ENCODE data around the gene NMNAT3.

The NMNAT3 gene

DNA sequence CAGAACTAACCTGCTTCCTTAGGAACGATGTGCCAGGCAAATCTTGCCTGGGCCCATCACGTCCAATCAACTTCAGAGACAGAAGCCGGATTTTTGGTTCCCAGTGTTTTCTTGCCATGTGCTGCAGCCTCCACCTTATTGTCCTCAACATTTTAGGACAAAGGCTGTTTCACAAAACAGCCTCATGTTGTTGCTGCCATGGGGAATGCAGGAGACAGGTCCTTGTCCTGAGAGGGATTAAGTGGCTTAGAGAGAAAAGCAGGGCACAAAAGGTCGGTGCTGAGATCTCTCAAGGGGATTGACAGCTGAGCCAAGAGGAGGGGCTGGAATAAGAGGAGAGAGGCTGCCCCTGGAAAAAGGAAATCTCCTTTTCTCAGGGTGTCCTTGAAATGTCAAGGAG lies 11.3 kb upstream of the NMNAT3 start:
- Mint-ChIP-seq H3K4me1 (no peaks in the 10 kb centered on the region), H3K36me3 (ENCODE audit: low read depth) (no peaks in the 10 kb centered on the region), H3K9me3 (no peaks in the 10 kb centered on the region), H3K4me3 (no peak overlapping the region), H3K27me3 (peaks cover 6% of the 10 kb centered on the region), H3K27ac (no peak overlapping the region)
- ATAC-seq = no peak
- DNase-seq = no peak

DNA sequence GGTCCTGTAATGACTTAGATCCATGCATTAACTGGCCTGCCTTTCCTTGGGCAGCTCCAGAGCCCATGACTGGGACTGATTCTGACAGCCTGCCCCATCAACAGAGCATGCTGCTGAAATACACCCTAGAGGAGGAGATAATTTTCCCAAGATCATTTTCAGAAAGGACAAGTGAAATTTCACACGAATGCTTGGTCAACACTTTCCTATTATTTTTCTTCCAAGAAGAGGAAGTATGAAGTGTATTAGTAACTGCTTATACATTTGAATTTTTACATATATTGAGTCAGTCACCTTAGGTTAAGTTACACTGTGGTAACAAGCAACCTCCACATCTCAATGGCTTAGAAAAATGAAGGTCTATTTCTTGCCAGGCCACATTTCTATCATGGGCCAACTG lies 9.7 kb upstream of the NMNAT3 start:
- Mint-ChIP-seq H3K27ac (no peak overlapping the region), H3K36me3 (ENCODE audit: low read depth) (no peaks in the 10 kb centered on the region)
- no peak for ATAC-seq

GRCh38 chr3:139686624-139687023 lies 8.9 kb upstream of the NMNAT3 start:
- H3K9me3 Mint-ChIP-seq = no peaks in the 10 kb centered on the region
- no peaks in the 10 kb centered on the region for H3K36me3 Mint-ChIP-seq (ENCODE audit: low read depth)
- ATAC-seq (no peak), DNase-seq (no peak)
- no peak overlapping the region for H3K4me3 Mint-ChIP-seq
- H3K4me1 Mint-ChIP-seq = no peaks in the 10 kb centered on the region
- no peak overlapping the region for H3K27ac Mint-ChIP-seq
- no peaks in the 10 kb centered on the region for H3K27me3 Mint-ChIP-seq

More for the DNA sequence above, 9.7 kb upstream of the NMNAT3 start:
- H3K4me3 Mint-ChIP-seq = no peak overlapping the region
- H3K4me1 Mint-ChIP-seq = no peaks in the 10 kb centered on the region
- H3K27me3 Mint-ChIP-seq = peaks cover 4% of the 10 kb centered on the region
- H3K9me3 Mint-ChIP-seq = no peaks in the 10 kb centered on the region
- DNase-seq = no peak

DNA sequence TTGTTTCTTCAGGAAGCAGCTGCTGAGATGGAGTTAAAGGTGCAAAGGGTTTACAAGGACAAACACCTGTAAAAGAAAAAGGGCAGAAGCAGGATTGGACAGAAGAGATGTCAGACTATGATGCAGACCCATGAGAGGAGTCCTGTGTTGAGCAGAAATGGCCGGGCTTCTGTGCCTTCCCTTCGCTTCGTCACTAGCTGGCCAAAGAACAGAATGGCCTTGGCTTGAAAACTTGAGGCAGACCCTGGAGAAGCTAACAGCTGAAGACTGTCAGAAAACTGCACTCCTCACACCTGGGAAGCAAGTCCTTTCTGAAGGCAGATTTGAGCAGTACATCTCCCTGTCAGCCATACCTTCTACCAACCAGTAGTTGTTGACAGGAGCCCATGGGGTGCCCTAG lies 8.4 kb upstream of the NMNAT3 start:
- ATAC-seq = no peak
- H3K27me3 Mint-ChIP-seq = no peaks in the 10 kb centered on the region
- H3K4me3 Mint-ChIP-seq = no peak overlapping the region
- no peaks in the 10 kb centered on the region for H3K36me3 Mint-ChIP-seq (ENCODE audit: low read depth)
- no peak overlapping the region for H3K27ac Mint-ChIP-seq
- DNase-seq = no peak
- H3K9me3 Mint-ChIP-seq = no peaks in the 10 kb centered on the region
- H3K4me1 Mint-ChIP-seq = no peaks in the 10 kb centered on the region

GRCh38 chr3:139679220-139679775 lies 1.5 kb upstream of the NMNAT3 start:
- peaks cover 11% of the 10 kb centered on the region for H3K27me3 Mint-ChIP-seq
- no peak for DNase-seq
- H3K4me1 Mint-ChIP-seq = peaks cover 11% of the 10 kb centered on the region
- no peak overlapping the region for H3K27ac Mint-ChIP-seq
- ATAC-seq = no peak
- no peak overlapping the region for H3K4me3 Mint-ChIP-seq
- no peaks in the 10 kb centered on the region for H3K9me3 Mint-ChIP-seq
- H3K36me3 Mint-ChIP-seq (ENCODE audit: low read depth) = no peaks in the 10 kb centered on the region

GRCh38 chr3:139676632-139677387 lies 962 bp downstream of the NMNAT3 start:
- H3K36me3 Mint-ChIP-seq (ENCODE audit: low read depth) = no peaks in the 10 kb centered on the region
- no peaks in the 10 kb centered on the region for H3K9me3 Mint-ChIP-seq
- peaks cover 11% of the 10 kb centered on the region for H3K27me3 Mint-ChIP-seq
- no peak overlapping the region for H3K27ac Mint-ChIP-seq
- no peak for DNase-seq
- H3K4me3 Mint-ChIP-seq = peak overlapping the region; percentile 78
- H3K4me1 Mint-ChIP-seq = peaks cover 11% of the 10 kb centered on the region
- no peak for ATAC-seq

DNA sequence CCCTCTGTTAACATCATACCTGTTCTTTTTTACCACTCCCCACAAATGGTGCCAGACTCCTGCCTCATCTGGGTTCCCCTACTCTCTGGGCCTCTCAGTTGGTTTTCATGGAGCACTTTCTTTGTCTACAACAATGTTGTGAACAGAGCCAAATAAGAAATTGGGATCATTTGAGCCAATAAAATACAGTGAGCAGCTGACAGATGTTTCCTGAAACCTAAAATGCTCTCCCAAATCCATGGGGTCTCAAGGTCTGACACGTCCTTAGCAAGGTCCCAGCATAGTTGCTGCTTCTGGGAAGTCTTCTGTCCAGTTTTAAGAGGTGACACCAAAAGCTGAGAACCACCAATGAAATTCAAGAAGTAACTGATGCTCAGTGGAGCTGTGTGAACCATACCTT lies 1.7 kb downstream of the NMNAT3 start:
- H3K4me3 Mint-ChIP-seq = peak overlapping the region; percentile 78
- peaks cover 11% of the 10 kb centered on the region for H3K4me1 Mint-ChIP-seq
- ATAC-seq (no peak), DNase-seq (no peak)
- H3K27me3 Mint-ChIP-seq = peaks cover 11% of the 10 kb centered on the region
- no peaks in the 10 kb centered on the region for H3K36me3 Mint-ChIP-seq (ENCODE audit: low read depth)
- no peak overlapping the region for H3K27ac Mint-ChIP-seq
- H3K9me3 Mint-ChIP-seq = no peaks in the 10 kb centered on the region

DNA sequence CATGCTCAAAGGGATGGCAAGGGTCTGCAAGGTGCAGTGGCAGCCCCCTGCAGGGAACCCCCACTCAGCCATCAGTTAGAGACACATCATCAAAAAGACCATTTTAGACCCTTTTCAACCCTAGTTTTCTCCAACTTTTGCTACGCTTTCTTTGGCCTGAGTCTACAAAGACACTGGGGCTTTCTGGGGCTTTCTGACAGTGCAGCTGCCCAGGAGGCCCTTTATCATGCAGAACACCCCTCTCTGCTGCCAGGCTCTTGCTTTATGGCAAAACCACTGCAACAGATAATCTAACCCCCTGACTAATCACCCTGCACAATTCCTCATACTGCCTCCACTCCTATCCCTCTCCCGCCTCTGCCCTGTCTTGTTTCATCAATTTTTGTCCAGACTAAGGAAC lies 2.4 kb downstream of the NMNAT3 start:
- no peak for DNase-seq
- Mint-ChIP-seq H3K9me3 (no peaks in the 10 kb centered on the region), H3K4me3 (no peak overlapping the region), H3K27me3 (peaks cover 8% of the 10 kb centered on the region), H3K4me1 (peaks cover 11% of the 10 kb centered on the region), H3K27ac (no peak overlapping the region), H3K36me3 (ENCODE audit: low read depth) (no peaks in the 10 kb centered on the region)
- no peak for ATAC-seq

- ATAC-seq (no peak), DNase-seq (no peak)
- H3K4me3 Mint-ChIP-seq = no peak overlapping the region
- H3K36me3 Mint-ChIP-seq (ENCODE audit: low read depth) = no peaks in the 10 kb centered on the region
- peaks cover 5% of the 10 kb centered on the region for H3K27me3 Mint-ChIP-seq
- H3K27ac Mint-ChIP-seq = no peak overlapping the region
- H3K4me1 Mint-ChIP-seq = peaks cover 11% of the 10 kb centered on the region
- no peaks in the 10 kb centered on the region for H3K9me3 Mint-ChIP-seq
Measured at GRCh38 chr3:139674571-139675260, 3.1 kb downstream of the NMNAT3 start.

DNA sequence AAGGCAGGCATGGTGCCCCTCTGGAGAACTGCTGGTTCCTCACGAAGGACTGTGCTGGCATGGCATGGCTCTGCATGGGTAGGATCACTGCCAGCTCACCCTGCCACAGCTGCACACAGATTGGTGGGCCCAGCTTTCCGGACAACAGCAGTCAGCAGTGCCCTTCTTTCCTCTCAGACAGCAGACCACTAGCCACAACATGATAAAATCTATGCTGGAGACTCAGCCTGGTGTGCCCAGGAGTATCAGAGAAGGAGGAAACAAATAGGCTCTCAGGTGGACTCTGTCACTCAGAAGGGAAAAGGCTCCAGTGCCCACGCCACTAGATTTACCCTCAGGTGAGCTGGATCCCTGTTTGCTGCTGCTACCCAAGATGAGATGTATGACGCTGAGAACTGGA lies 4.9 kb downstream of the NMNAT3 start:
- H3K4me3 Mint-ChIP-seq = no peak overlapping the region
- DNase-seq = no peak
- H3K9me3 Mint-ChIP-seq = no peaks in the 10 kb centered on the region
- H3K36me3 Mint-ChIP-seq (ENCODE audit: low read depth) = no peaks in the 10 kb centered on the region
- H3K4me1 Mint-ChIP-seq = peaks cover 10% of the 10 kb centered on the region
- peaks cover 5% of the 10 kb centered on the region for H3K27me3 Mint-ChIP-seq
- no peak for ATAC-seq
- H3K27ac Mint-ChIP-seq = no peak overlapping the region

- ATAC-seq (no peak), DNase-seq (no peak)
- Mint-ChIP-seq H3K4me1 (peaks cover 8% of the 10 kb centered on the region), H3K9me3 (no peaks in the 10 kb centered on the region), H3K36me3 (ENCODE audit: low read depth) (no peaks in the 10 kb centered on the region), H3K27ac (no peak overlapping the region), H3K4me3 (no peak overlapping the region), H3K27me3 (peaks cover 4% of the 10 kb centered on the region)
Measured at GRCh38 chr3:139671863-139672646, 5.7 kb downstream of the NMNAT3 start.

GRCh38 chr3:139671107-139671506 lies 6.7 kb downstream of the NMNAT3 start:
- no peaks in the 10 kb centered on the region for H3K9me3 Mint-ChIP-seq
- H3K27me3 Mint-ChIP-seq = no peaks in the 10 kb centered on the region
- H3K27ac Mint-ChIP-seq = no peak overlapping the region
- H3K4me3 Mint-ChIP-seq = no peak overlapping the region
- H3K36me3 Mint-ChIP-seq (ENCODE audit: low read depth) = no peaks in the 10 kb centered on the region
- no peaks in the 10 kb centered on the region for H3K4me1 Mint-ChIP-seq
- DNase-seq = no peak
- ATAC-seq = no peak

- Mint-ChIP-seq H3K36me3 (ENCODE audit: low read depth) (no peaks in the 10 kb centered on the region), H3K27me3 (no peaks in the 10 kb centered on the region), H3K4me3 (no peak overlapping the region), H3K9me3 (no peaks in the 10 kb centered on the region), H3K27ac (no peak overlapping the region), H3K4me1 (no peaks in the 10 kb centered on the region)
- DNase-seq (no peak), ATAC-seq (no peak)
Measured at GRCh38 chr3:139670196-139670595, 7.6 kb downstream of the NMNAT3 start.

GRCh38 chr3:139668332-139668731 lies 9.4 kb downstream of the NMNAT3 start:
- Mint-ChIP-seq H3K9me3 (no peaks in the 10 kb centered on the region), H3K27ac (no peak overlapping the region), H3K36me3 (ENCODE audit: low read depth) (no peaks in the 10 kb centered on the region), H3K4me3 (no peak overlapping the region), H3K4me1 (no peaks in the 10 kb centered on the region), H3K27me3 (no peaks in the 10 kb centered on the region)
- ATAC-seq (no peak), DNase-seq (no peak)

DNA sequence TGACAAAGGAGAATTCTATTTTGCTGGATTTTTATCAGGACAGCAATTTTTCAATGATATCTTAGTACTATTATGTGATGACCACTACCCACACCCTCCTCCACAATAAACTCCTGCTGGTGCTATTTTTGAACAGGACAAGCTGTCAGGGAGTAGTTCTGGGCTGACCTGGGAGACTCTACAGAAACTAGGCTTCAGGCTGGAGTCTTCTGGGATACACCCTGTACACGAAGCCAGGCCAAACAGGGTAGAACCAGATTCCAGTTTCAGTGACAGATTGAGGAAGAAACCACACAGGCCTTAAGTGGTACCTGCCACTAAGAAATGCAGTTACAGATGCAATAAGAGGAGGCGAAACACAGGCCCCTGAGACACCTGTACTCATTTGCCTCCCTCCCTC lies 12.8 kb downstream of the NMNAT3 start:
- no peaks in the 10 kb centered on the region for H3K27me3 Mint-ChIP-seq
- no peaks in the 10 kb centered on the region for H3K36me3 Mint-ChIP-seq (ENCODE audit: low read depth)
- ATAC-seq (no peak), DNase-seq (no peak)
- no peaks in the 10 kb centered on the region for H3K4me1 Mint-ChIP-seq
- no peak overlapping the region for H3K27ac Mint-ChIP-seq
- H3K9me3 Mint-ChIP-seq = no peaks in the 10 kb centered on the region
- no peak overlapping the region for H3K4me3 Mint-ChIP-seq
